ENCODE measurements around the gene MAP3K2. TPM values are rescaled to one million over a fixed set of nuclear protein-coding genes. Genes with fewer than 3 reads are reported as not detected.

Gene MAP3K2
- total and polyA plus RNA-seq, 2 of the 8 experiments (the other 6 are each of a cell fraction or from before 2014, with no cell fraction given), result 2.0 to 23.2 TPM

DNA sequence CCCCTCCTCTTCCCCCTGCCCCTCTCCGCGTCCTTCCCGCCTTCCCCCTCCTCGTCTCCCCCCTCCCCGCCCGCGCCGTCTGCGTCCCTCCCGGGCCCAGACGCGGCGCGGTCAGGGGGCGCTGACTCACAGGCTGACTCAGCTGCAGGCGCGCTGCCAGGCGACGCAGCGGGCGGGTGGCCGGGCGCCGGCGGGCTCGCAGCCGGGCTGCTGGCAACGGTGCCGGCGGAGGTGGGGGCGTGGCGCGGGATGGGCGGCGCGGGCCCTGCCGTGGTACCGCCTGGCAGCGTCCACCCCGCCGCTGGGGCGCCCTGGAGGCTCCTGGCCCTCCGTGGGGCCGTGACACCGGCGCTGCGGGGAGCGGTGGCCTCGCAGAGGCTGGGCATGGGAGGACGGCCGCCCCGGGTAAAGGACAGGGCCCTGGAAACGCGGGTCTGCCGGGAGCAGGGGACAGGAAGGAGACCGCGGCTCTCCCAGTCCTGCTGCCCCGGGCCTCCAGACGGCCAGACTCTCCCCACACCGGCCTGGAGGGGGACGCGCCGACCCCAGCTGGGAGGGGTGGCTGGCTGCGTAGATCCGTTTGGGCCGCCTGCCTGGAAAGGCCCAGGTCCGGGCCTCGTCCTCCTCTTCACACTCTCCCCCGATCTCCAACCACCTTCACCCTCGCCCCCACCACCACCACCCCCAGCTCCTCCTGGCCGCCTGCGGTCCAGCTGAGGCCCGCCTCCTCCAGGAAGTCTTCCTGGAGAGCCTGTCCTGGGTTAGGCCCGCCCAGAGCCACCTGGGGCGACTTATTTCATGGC, 20.4 kb upstream of the MAP3K2 start:
- Histone ChIP-seq H3K27ac (ENCODE audit: low read depth, low read length) (no peak overlapping the region), H3K14ac (ENCODE audit: insufficient read length) (no peak overlapping the region), H2AFZ (ENCODE audit: low read length) (0 out of 2 replicates have a peak overlapping the region, but pooled peaks have one; percentile 4), H2AK5ac (ENCODE audit: low read depth, low read length) (no peak overlapping the region), H3K36me3 (ENCODE audit: control insufficient read depth in 2 of 4, insufficient read depth in 4 of 4, low read length in 3 of 4) (no peaks in the 10 kb centered on the region), H3K79me2 (ENCODE audit: control insufficient read depth in 1 of 2, insufficient read depth in 2 of 2, low read length in 2 of 2) (no peaks in the 10 kb centered on the region), H4K20me1 (replicated peaks in 1 of 2; ENCODE audit: control insufficient read depth in 1 of 2, insufficient read depth in 2 of 2, low read length in 2 of 2) (no peaks in the 10 kb centered on the region), H3K9me3 (ENCODE audit: insufficient read depth in 2 of 2, low read depth in 1 of 2, low read length in 1 of 2) (peaks cover 0 to 3% of the 10 kb centered on the region in 2 experiments; a peak in 1 of 4 replicates), H3K4ac (replicated peaks; ENCODE audit: insufficient read length, low read depth, low read length) (no peak overlapping the region), H3K9ac (replicated peaks in 1 of 4; ENCODE audit: extremely low read depth in 1 of 4, low read depth in 3 of 4, low read length in 3 of 4) (peak overlapping the region in 1 of 4 experiments; percentile 32; a peak in 2 of 7 replicates), H4K91ac (replicated peaks; ENCODE audit: insufficient read length, low read length) (peak overlapping the region; percentile 45), H3K27me3 (replicated peaks in 1 of 4; ENCODE audit: control insufficient read depth in 3 of 4, extremely low read depth in 1 of 4, insufficient read depth in 3 of 4, low read length in 3 of 4) (no peaks in the 10 kb centered on the region), H3K79me1 (ENCODE audit: low read depth, low read length) (no peaks in the 10 kb centered on the region), H2BK12ac (ENCODE audit: low read depth, low read length) (no peak overlapping the region), H3K23me2 (ENCODE audit: low read depth, low read length) (peaks cover 2% of the 10 kb centered on the region), H2BK15ac (ENCODE audit: low read length) (no peak overlapping the region), H2BK120ac (replicated peaks; ENCODE audit: low read depth, low read length) (no peak overlapping the region), H3K4me1 (replicated peaks in 1 of 4; ENCODE audit: control insufficient read depth in 3 of 4, insufficient read depth in 4 of 4, low read length in 3 of 4) (peaks cover 0 to 4% (median 2%) of the 10 kb centered on the region in 4 experiments; a peak in 3 of 7 replicates), H3K23ac (ENCODE audit: insufficient read length) (no peak overlapping the region), H2BK20ac (ENCODE audit: low read length) (no peak overlapping the region), H3K18ac (ENCODE audit: extremely low read depth, low read length) (peak overlapping the region; percentile 51), H2BK5ac (ENCODE audit: low read depth, low read length) (peak overlapping the region; percentile 66; the same call in 1 of the 2 replicates), H4K5ac (ENCODE audit: insufficient read length, low read depth, low read length) (peak overlapping the region; percentile 44), H3K56ac (replicated peaks; ENCODE audit: insufficient read length, low read depth, low read length) (peak overlapping the region; percentile 17), H3K4me3 (ENCODE audit: extremely low read depth in 1 of 4, insufficient read depth in 2 of 4, low read depth in 3 of 4, low read length in 4 of 4) (peak overlapping the region; percentile 40 to 64 (median 52)), H4K8ac (ENCODE audit: extremely low read depth, insufficient read depth, low read length) (peak overlapping the region; percentile 73), H3K4me2 (ENCODE audit: insufficient read depth in 1 of 2, low read depth in 2 of 2, low read length in 2 of 2) (peak overlapping the region; percentile 56 to 65)
- no peak for FAIRE-seq
- ChIA-PET POLR2A (ENCODE audit: partially characterized antibody) (interaction anchor here (1.0 to 1.6 kb wide), 5 partner anchors 8 to 48 kb away, joined by 3 to 4 read pairs (median 4); no protein-coding TSS in a partner anchor), CTCF (ENCODE audit: partially characterized antibody) (interaction anchor here (1.0 to 1.5 kb wide), 8 partner anchors 9 to 118 kb away, joined by 3 to 6 read pairs (median 3); partner anchors contain the start of gene IWS1)
- peak in 1 of 2 experiments; percentile 89 for DNase-seq (ENCODE audit: low read depth in 1 of 2, low spot score in 2 of 2)
- 4% methylated on average over 37 of the region's 75 CpGs; no CpG with 5 or more reads in 1 of the 2 experiments for WGBS, 2 experiments (ENCODE audit: extremely low coverage in 1 of 2, insufficient coverage in 1 of 2, insufficient read length in 1 of 2, insufficient replicate concordance in 2 of 2, low coverage in 1 of 2, low lambda C conversion rate in 2 of 2, missing lambda C conversion rate in 1 of 2)
- TF ChIP-seq PHF8 (conservative IDR thresholded peaks at IDR 0.05; ENCODE audit: low read depth, low read length), result peak; percentile 38; the same call in 1 of the 2 replicates
- TF ChIP-seq BACH1 (IDR thresholded peaks at IDR 0.05; ENCODE audit: low read length), result peak; percentile 95
- no peak for TF ChIP-seq TEAD4 (IDR thresholded peaks at IDR 0.05; ENCODE audit: low read depth, low read length)
- TF ChIP-seq RAD21 (IDR thresholded peaks at IDR 0.05 in 1 of 2, conservative IDR thresholded peaks at IDR 0.05 in 1 of 2; ENCODE audit: low read depth in 2 of 2, low read length in 2 of 2), result no peak
- TF ChIP-seq, protein P1, sequence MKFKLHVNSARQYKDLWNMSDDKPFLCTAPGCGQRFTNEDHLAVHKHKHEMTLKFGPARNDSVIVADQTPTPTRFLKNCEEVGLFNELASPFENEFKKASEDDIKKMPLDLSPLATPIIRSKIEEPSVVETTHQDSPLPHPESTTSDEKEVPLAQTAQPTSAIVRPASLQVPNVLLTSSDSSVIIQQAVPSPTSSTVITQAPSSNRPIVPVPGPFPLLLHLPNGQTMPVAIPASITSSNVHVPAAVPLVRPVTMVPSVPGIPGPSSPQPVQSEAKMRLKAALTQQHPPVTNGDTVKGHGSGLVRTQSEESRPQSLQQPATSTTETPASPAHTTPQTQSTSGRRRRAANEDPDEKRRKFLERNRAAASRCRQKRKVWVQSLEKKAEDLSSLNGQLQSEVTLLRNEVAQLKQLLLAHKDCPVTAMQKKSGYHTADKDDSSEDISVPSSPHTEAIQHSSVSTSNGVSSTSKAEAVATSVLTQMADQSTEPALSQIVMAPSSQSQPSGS (IDR thresholded peaks at IDR 0.05; ENCODE audit: low read length), result no peak
- TF ChIP-seq CHD2 (IDR thresholded peaks at IDR 0.05; ENCODE audit: low read length), result no peak
- no peak for TF ChIP-seq POLR2A (IDR thresholded peaks at IDR 0.05; ENCODE audit: control extremely low read depth in 1 of 2, low read depth in 2 of 2, low read length in 2 of 2)
- TF ChIP-seq KDM5A (IDR thresholded peaks at IDR 0.05; ENCODE audit: low read length), result no peak
- TF ChIP-seq FOSL1 (IDR thresholded peaks at IDR 0.05; ENCODE audit: insufficient read depth, low read depth, low read length), result no peak
- peak; percentile 76; the same call in 1 of the 2 replicates for TF ChIP-seq RBBP5 (IDR thresholded peaks at IDR 0.05; ENCODE audit: borderline replicate concordance, low read depth, low read length)
